ENCODE measurements around the gene MIPEP.

DNA sequence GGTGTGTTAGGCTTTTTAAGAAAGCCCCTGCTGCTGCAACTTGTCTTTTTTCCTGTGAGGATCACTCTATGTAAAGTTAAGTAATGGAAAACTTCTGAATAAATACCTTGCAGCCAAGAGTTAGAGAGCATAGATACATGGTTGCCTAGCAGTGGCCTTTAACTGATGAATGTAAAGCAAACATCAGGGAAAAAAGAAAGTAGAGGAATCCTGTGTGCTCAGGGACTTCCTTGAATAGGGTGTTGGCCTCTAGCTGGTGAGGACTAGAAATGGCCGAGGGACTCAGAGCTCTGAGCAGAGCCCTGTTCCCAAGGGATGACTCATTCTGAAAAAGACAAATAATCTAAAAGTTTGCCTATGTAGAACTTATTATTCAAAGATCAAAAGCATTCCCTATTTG, 135.7 kb downstream of the MIPEP start:
- TF ChIP-seq ZFP36 (IDR thresholded peaks at IDR 0.05; ENCODE audit: borderline replicate concordance, partially characterized antibody) (no peak), CHD2 (IDR thresholded peaks at IDR 0.05; ENCODE audit: low read length, partially characterized antibody) (no peak), TP53 (CRISPR knock-in tag; IDR thresholded peaks at IDR 0.05) (no peak), HOXB13 (CRISPR knock-in tag; IDR thresholded peaks at IDR 0.05; ENCODE audit: low read depth) (no peak), RFX5 (IDR thresholded peaks at IDR 0.05) (no peak), CEBPB (IDR thresholded peaks at IDR 0.05) (no peak), JUNB (IDR thresholded peaks at IDR 0.05) (no peak), MYC (IDR thresholded peaks at IDR 0.05; ENCODE audit: borderline replicate concordance, low read length) (no peak), NFE2L2 (conservative IDR thresholded peaks at IDR 0.05; ENCODE audit: low read length) (no peak), NR3C1 (IDR thresholded peaks at IDR 0.05) (no peak), PHF8 (IDR thresholded peaks at IDR 0.05; ENCODE audit: borderline replicate concordance, low read depth) (no peak)
- TF ChIP-seq, protein P1, sequence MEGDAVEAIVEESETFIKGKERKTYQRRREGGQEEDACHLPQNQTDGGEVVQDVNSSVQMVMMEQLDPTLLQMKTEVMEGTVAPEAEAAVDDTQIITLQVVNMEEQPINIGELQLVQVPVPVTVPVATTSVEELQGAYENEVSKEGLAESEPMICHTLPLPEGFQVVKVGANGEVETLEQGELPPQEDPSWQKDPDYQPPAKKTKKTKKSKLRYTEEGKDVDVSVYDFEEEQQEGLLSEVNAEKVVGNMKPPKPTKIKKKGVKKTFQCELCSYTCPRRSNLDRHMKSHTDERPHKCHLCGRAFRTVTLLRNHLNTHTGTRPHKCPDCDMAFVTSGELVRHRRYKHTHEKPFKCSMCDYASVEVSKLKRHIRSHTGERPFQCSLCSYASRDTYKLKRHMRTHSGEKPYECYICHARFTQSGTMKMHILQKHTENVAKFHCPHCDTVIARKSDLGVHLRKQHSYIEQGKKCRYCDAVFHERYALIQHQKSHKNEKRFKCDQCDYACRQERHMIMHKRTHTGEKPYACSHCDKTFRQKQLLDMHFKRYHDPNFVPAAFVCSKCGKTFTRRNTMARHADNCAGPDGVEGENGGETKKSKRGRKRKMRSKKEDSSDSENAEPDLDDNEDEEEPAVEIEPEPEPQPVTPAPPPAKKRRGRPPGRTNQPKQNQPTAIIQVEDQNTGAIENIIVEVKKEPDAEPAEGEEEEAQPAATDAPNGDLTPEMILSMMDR (IDR thresholded peaks at IDR 0.05): no peak
